ENCODE measurements around the gene P3H3. TPM values are rescaled to one million over a fixed set of nuclear protein-coding genes. Genes with fewer than 3 reads are reported as not detected.

Gene P3H3
- total RNA-seq, 1 donor from 2014 or later = 52.7 TPM

DNA sequence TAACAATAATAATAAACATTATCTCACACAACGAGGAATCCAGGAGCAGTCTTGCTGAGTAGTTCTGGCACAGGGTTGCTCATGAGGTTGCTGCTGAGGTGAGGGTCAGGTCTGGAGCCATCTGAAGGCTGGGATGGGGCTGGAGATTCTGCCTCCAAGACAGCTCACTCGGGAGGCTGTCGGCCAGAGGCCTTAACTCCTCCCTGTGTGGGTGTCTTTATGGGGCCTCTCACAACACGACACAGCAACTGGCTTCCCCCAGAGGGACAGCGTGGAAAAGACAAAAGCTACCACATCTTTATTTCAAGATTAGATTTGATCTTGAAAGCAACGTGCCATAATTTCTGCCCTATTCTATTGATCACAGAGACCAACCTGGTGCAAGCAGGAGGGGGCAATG, 46.1 kb upstream of the P3H3 start:
- Mint-ChIP-seq H3K4me3 (no peak overlapping the region), H3K9me3 (no peaks in the 10 kb centered on the region), H3K27me3 (ENCODE audit: low read depth) (peaks cover 6% of the 10 kb centered on the region), H3K36me3 (ENCODE audit: low read depth) (no peaks in the 10 kb centered on the region), H3K27ac (ENCODE audit: unreplicated experiment) (no peak overlapping the region), H3K4me1 (peaks cover 31% of the 10 kb centered on the region)
- DNase-seq (ENCODE audit: low read depth, low spot score) = no peak
- TF ChIP-seq, protein P1, sequence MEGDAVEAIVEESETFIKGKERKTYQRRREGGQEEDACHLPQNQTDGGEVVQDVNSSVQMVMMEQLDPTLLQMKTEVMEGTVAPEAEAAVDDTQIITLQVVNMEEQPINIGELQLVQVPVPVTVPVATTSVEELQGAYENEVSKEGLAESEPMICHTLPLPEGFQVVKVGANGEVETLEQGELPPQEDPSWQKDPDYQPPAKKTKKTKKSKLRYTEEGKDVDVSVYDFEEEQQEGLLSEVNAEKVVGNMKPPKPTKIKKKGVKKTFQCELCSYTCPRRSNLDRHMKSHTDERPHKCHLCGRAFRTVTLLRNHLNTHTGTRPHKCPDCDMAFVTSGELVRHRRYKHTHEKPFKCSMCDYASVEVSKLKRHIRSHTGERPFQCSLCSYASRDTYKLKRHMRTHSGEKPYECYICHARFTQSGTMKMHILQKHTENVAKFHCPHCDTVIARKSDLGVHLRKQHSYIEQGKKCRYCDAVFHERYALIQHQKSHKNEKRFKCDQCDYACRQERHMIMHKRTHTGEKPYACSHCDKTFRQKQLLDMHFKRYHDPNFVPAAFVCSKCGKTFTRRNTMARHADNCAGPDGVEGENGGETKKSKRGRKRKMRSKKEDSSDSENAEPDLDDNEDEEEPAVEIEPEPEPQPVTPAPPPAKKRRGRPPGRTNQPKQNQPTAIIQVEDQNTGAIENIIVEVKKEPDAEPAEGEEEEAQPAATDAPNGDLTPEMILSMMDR (conservative IDR thresholded peaks at IDR 0.05) = no peak

DNA sequence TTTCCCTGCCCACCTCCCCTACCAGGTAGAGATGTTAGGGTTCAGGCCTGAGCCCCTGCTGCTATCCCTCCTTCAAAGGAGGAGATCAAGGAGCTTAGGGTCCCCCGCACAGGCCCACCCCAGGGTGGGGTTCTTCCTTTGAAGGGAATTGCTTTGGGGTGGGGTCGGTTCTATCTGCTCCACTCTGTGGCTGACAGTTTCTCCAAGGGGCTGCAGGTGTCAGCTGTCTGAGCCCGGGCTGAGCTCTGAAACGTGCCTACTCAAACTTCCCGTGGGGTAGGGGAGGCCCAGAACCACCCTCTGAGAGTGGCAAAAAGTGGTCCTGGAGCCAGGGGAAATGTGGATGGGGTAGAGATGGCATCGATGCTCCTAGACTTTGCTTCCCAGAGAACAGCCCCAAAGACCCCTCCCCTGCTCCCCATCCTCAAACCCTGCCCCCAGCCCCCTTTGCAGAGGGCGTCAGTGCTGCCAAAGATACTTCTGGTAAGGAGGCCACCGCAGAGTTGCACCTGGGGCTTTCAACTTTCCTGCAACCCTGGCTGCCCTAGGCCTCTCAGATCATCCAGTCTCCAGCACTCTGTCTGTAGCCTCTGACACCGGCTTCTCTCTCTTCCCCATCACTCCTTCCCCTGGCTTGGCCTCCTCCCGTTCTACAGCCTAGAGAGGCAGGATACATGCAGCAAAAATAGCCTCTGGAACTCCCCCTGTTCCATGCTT, 45.2 kb upstream of the P3H3 start:
- TF ChIP-seq, protein P1 (conservative IDR thresholded peaks at IDR 0.05) = no peak
- Mint-ChIP-seq H3K4me3 (no peak overlapping the region), H3K27me3 (ENCODE audit: low read depth) (peaks cover 6% of the 10 kb centered on the region), H3K27ac (ENCODE audit: unreplicated experiment) (no peak overlapping the region), H3K9me3 (no peaks in the 10 kb centered on the region), H3K4me1 (peaks cover 29% of the 10 kb centered on the region), H3K36me3 (ENCODE audit: low read depth) (no peaks in the 10 kb centered on the region)
- no peak for DNase-seq (ENCODE audit: low read depth, low spot score)

DNA sequence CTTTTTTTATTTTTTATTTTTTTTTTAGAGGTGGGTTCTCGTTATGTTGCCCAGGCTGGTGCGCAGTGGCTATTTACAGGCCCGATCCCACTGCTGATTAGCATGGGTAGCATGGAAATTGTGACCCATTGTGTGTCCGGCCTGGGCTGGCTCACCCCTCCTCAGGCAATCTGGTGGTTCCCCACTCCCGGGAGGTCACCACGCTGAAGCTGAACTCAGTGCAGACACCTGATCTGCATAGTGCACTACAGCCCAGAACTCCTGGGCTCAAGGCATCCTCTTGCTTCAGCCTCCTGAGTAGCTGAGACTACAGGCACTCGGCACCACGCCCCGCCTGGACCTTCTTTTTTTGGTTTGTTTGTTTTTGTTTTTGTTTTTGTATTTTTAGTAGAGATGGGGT, 44.4 kb upstream of the P3H3 start:
- Mint-ChIP-seq H3K36me3 (ENCODE audit: low read depth) (no peaks in the 10 kb centered on the region), H3K4me3 (no peak overlapping the region), H3K9me3 (no peaks in the 10 kb centered on the region), H3K27ac (ENCODE audit: unreplicated experiment) (no peak overlapping the region), H3K27me3 (ENCODE audit: low read depth) (peaks cover under 1% of the 10 kb centered on the region), H3K4me1 (peaks cover 21% of the 10 kb centered on the region)
- DNase-seq (ENCODE audit: low read depth, low spot score) = no peak
- TF ChIP-seq, protein P1 (conservative IDR thresholded peaks at IDR 0.05) = no peak

DNA sequence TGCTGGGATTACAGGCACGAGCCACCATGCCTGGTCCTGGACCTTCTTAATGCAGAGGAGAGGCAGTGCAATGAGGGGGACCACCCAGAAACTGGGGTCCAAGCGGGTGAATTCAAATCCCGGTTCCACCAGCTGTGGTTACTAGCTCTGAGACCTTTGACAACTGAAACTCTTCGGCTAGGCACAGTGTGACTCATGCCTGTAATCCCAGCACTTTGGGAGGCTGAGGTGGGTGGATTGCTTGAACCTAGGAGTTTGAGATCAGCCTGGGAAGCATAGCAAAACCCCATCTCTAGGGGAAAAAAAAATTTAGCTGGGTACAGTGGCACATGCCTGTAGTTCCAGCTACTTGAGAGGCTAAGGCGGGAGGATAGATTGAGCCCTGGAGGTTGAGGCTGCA, 43.9 kb upstream of the P3H3 start:
- H3K4me3 Mint-ChIP-seq = no peak overlapping the region
- H3K27me3 Mint-ChIP-seq (ENCODE audit: low read depth) = no peaks in the 10 kb centered on the region
- DNase-seq (ENCODE audit: low read depth, low spot score) = no peak

DNA sequence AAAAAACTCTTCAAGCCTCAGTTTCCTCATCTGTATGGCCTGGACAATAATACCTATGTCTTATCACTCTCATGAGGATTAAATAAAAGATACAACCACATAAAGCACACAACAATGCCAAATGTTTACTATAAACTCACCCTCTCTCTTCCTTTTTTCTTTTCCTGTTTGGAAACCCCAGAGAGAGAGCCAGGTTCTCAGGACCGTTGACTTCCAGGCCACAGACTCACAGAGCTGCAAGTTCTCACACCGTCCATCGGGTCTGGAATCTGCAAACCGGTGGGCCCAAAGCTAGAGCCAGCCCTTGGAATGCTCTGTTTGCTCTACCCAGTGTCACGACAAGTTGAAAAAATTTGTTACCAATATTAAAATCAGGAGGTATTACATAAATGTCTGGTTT, 43.4 kb upstream of the P3H3 start:
- no peak overlapping the region for H3K4me3 Mint-ChIP-seq
- H3K4me1 Mint-ChIP-seq = peaks cover 19% of the 10 kb centered on the region
- H3K9me3 Mint-ChIP-seq = no peaks in the 10 kb centered on the region
- H3K27ac Mint-ChIP-seq (ENCODE audit: unreplicated experiment) = no peak overlapping the region
- no peaks in the 10 kb centered on the region for H3K27me3 Mint-ChIP-seq (ENCODE audit: low read depth)
- H3K36me3 Mint-ChIP-seq (ENCODE audit: low read depth) = no peaks in the 10 kb centered on the region
- TF ChIP-seq, protein P1 (conservative IDR thresholded peaks at IDR 0.05) = no peak
- no peak for DNase-seq (ENCODE audit: low read depth, low spot score)

More for the DNA sequence above, 43.9 kb upstream of the P3H3 start:
- TF ChIP-seq, protein P1 (conservative IDR thresholded peaks at IDR 0.05) = no peak
- Mint-ChIP-seq H3K36me3 (ENCODE audit: low read depth) (no peaks in the 10 kb centered on the region), H3K4me1 (peaks cover 19% of the 10 kb centered on the region), H3K27ac (ENCODE audit: unreplicated experiment) (no peak overlapping the region), H3K9me3 (no peaks in the 10 kb centered on the region)

All from neural crest cell (in vitro differentiated cells).